Activated naive CD4-positive, alpha-beta T cell treated with anti-CD3 and anti-CD28 coated beads, Interleukin-2, amount 50 U/mL, for 72 hours (primary cell): ENCODE measurements around the gene SLC17A5. TPM values are rescaled to one million over a fixed set of nuclear protein-coding genes. Genes with fewer than 3 reads are reported as not detected.
"Not testable (repeated sequence)": the region's sequence is repeated elsewhere in the genome, so short reads cannot be mapped to it uniquely, and the experiment has no call there.

Experiments used
- ATAC-seq, 2 donors: fragments of 150-1000 bp; cut with Tn5 transposase; 2 replicates each; pipeline ENCODE4 v1.10.0; 2021; ENCODE audit warnings: mild to moderate bottlenecking in 2 of 2, moderate library complexity in 2 of 2
- DNase-seq, 2 donors: peaks; one replicate each; pipeline ENCODE4 v3.0.0; 2021 to 2022; ENCODE audit warnings: low spot score in 2 of 2
- H3K27ac Mint-ChIP-seq, 2 donors: one replicate each; pipeline ENCODE4 v1.8.0; 2022; ENCODE audit warnings: mild to moderate bottlenecking in 2 of 2, mixed read lengths in 2 of 2
- H3K36me3 Mint-ChIP-seq, 2 donors: one replicate each; pipeline ENCODE4 v1.8.0; 2022; ENCODE audit warnings: mixed read lengths in 2 of 2
- H3K9me3 Mint-ChIP-seq, 2 donors: one replicate each; pipeline ENCODE4 v1.8.0; 2022; ENCODE audit warnings: mixed read lengths in 2 of 2
- total RNA-seq, 2 donors: library from RNA; stranded (reverse); gene quantifications; one replicate each; pipeline ENCODE4 v1.2.3, GENCODE V29; 2022

The SLC17A5 gene
- total RNA-seq, 2 donors from 2014 or later, result 5.3 to 7.2 TPM

DNA sequence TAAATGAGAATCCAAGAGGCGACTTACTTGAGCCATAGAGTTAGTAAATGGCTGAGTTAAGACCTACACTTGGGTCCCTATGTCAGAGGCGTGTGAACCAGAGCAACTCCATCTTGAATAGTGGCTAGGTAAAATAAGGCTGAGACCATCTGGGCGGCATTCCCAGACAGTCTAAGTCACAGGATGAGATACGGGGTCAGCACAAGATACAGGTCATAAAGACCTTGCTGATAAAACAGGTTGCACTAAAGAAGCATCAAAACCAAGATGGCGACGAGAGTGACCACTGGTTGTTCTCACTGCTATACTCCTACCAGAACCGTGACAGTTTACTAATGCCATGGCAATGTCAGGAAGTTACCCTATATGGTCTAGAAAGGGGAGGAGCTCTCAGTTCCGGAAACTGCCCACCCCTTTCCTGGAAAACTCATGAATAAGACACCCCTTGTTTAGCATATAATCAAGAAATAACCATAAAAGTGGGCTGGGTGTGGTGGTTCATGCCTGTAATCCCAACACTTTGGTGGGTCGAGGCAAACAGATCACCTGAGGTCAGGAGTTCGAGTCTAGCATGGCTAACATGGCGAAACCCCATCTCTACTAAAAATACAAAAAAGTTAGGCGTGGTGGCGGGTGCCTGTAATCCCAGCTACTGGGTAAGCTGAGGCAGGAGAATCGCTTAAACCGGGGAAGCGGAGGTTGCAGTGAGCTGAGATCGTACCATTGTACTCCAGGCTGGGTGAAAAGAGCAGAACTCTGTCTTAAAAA, 89.0 kb downstream of the SLC17A5 start:
- DNase-seq, result no peak
- ATAC-seq, result no peak
- H3K27ac Mint-ChIP-seq, result peak overlapping the region in 1 of 2 donors; percentile 12
- H3K9me3 Mint-ChIP-seq, result peaks cover 0 to 8% of the 10 kb centered on the region in 2 donors
- no peaks in the 10 kb centered on the region for H3K36me3 Mint-ChIP-seq

DNA sequence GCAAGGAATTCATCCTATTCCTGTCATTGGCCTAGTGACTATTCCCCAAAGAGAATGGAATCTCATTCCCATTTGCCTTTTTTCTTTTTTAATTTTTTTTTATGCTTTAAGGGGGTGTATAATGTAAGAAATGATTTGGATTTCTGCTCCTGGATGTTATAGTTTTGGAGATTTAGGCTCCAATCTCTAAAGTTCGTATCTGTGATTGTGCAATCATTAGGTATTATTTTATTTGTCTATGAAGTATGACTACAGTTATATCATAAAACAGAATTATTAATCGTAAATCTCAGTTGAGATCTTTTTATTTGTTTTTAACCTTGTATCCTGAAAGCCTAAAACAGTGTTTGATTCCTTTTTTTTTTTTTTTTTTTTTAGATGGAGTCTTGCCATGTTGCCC, 91.2 kb downstream of the SLC17A5 start:
- ATAC-seq (no peak), DNase-seq (no peak)
- Mint-ChIP-seq H3K36me3 (no peaks in the 10 kb centered on the region), H3K27ac (no peak overlapping the region), H3K9me3 (peaks cover 0 to 8% of the 10 kb centered on the region in 2 donors)

DNA sequence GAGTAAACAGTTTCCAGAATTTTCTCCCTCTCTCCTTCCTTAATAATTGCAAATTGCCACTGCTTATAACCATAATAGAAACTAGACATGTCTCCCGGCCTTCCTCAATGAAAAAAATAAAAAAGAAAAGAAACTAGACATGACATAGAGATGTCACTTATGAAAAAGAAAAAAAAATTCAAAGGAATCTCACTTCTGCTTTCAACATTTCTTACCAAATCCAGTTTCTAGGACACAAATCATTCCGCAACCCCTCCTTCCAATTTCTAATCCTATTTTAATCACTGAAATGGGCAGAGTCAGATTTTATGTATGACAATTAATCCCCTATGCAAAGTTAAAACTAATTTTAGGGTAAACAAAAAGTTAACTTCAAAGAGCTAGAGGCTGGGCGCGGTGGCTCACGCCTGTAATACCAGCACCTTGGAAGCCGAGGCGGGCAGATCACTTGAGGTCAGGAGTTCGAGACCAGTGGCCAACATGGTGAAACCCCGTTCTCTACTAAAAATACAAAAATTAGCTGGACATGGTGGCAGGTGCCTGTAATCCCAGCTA, 92.9 kb downstream of the SLC17A5 start:
- Mint-ChIP-seq H3K36me3 (no peaks in the 10 kb centered on the region), H3K27ac (peak overlapping the region in 1 of 2 donors; percentile 57), H3K9me3 (peaks cover 0 to 8% of the 10 kb centered on the region in 2 donors)
- ATAC-seq, result no peak
- no peak for DNase-seq

DNA sequence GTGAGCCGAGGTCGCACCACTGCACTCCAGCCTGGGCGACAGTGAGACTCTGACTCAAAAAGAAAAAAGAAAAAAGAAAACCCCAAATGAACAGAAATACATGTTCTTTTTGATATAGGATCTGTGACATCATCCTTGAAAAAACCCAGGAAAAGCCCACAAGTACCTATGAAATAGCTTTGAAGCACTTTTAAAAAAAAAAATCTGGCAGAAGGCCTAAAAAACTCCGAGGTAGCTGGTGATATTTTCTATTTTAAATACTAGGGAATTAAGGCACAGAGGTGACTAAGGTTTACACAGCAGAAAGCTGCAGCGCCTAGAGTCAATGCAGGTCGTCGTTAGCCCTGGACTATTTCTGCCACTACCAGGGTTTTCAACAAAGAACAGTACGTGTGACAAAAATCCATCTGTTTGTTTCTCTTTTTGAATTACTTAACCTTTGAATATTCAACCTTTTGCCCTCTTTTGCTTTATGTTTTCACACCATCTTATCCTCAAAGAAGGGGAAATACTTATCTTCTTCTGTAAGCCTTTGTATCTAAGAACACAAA, 93.5 kb downstream of the SLC17A5 start:
- Mint-ChIP-seq H3K27ac (peak overlapping the region in 1 of 2 donors; percentile 57), H3K36me3 (no peaks in the 10 kb centered on the region), H3K9me3 (peaks cover 0 to 8% of the 10 kb centered on the region in 2 donors)
- ATAC-seq (peak; percentile 70 to 81), DNase-seq (no peak)

DNA sequence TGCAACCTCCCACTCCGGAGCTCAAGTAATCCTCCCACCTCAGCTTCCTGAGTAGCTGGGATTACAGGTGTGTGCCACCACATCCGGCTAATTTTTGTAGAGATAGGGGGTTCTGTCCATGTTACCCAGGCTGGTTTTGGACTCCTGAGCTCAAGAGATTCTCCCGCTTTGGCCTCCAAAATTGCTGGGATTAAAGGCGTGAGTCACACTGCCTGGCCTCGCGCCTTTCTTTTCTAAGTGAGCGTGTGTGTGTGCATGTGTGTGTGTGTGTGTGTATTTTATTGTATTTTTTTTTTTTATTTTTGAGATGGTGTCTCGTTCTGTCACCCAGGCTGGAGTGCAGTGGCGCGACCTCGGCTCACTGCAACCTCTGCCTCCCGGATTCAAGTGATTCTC, 94.4 kb downstream of the SLC17A5 start:
- not testable (repeated sequence) for H3K9me3 Mint-ChIP-seq, ATAC-seq, DNase-seq, H3K27ac Mint-ChIP-seq, H3K36me3 Mint-ChIP-seq

GRCh38 chr6:73558624-73559398, 95.0 kb downstream of the SLC17A5 start:
- H3K36me3 Mint-ChIP-seq, result no peaks in the 10 kb centered on the region
- H3K9me3 Mint-ChIP-seq, result no peaks in the 10 kb centered on the region
- H3K27ac Mint-ChIP-seq, result no peak overlapping the region
- ATAC-seq (no peak), DNase-seq (no peak)

DNA sequence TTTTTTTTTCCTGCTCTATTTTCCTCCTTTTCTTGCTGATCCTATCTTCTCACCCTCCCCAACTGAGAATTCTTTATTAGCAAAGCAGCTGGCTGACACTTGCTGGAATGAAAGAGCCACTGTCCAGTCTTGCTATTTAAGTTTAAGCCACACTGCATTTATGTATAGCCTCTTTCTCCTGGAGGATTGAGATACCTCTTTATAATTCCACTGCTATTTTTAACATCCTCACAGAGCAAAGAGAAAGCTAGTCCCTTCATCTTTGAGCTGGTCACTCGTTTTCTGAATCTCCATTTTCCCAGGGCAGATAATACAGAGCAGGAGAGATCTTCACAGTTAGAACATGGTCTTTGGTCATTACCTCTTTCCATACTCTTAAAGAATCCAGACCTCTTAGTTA, 97.0 kb downstream of the SLC17A5 start:
- Mint-ChIP-seq H3K9me3 (no peaks in the 10 kb centered on the region), H3K36me3 (no peaks in the 10 kb centered on the region), H3K27ac (no peak overlapping the region)
- ATAC-seq, result no peak
- DNase-seq, result no peak

DNA sequence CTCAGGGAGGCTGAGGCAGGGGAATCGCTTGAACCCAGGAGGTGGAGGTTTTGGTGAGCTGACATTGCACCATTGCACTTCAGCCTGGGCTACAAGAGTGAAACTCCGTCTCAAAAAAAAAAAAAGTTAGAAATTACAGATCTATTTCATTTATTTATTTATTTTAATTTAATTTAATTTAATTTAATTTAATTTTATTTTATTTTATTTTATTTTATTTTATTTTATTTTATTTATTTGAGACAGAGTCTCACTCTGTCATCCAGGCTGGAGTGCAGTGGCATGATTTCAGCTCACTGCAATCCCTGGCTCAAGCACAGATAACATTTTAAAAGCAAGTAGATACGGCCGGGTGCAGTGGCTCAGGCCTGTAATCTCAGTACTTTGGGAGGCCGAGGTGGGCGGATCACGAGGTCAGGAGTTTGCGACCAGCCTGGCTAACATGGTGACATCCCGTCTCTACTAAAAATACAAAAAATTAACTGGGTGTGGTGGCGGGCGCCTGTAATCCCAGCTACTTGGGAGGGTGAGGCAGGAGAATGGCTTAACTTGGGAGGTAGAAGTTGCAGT, 98.3 kb downstream of the SLC17A5 start:
- DNase-seq, H3K9me3 Mint-ChIP-seq: not testable (repeated sequence)

GRCh38 chr6:73551115-73551514, 102.7 kb downstream of the SLC17A5 start:
- H3K27ac Mint-ChIP-seq, result peak overlapping the region in 1 of 2 donors; percentile 72
- not testable (repeated sequence) for DNase-seq, H3K36me3 Mint-ChIP-seq, H3K9me3 Mint-ChIP-seq, ATAC-seq

More for the DNA sequence above, 98.3 kb downstream of the SLC17A5 start:
- ATAC-seq, H3K27ac Mint-ChIP-seq, H3K36me3 Mint-ChIP-seq: not testable (repeated sequence)

- no peak for ATAC-seq
- Mint-ChIP-seq H3K36me3 (no peaks in the 10 kb centered on the region), H3K9me3 (no peaks in the 10 kb centered on the region), H3K27ac (no peak overlapping the region)
- no peak for DNase-seq
These were observed 105.0 kb downstream of the SLC17A5 start for GRCh38 chr6:73548458-73549446.

DNA sequence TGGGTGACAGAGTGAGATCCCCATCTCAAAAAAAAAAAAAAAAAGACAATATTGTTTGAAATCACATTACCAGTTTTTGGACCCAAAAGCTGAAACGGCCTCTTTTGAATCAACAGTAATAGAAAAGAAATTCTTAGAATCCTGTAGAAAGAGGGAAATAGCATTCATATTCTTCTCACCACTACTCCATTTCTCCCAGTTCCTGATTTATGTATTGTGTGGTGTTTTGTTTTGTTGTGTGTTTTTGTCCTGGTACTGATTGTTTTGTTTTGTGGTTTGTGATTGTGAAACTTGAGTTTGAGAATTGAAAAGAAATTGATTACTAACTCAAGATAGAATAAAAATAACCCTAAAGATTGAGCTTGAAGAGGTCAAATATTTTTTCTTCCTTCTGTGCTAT, 106.8 kb downstream of the SLC17A5 start:
- Mint-ChIP-seq H3K27ac (no peak overlapping the region), H3K9me3 (no peaks in the 10 kb centered on the region), H3K36me3 (no peaks in the 10 kb centered on the region)
- DNase-seq (no peak), ATAC-seq (no peak)

Other genes with a start within 250 kb of the SLC17A5 start
- 10 to 100 TPM; 22.1 to 34.6 TPM for gene CGAS, start 201.7 kb downstream of the SLC17A5 start, total RNA-seq
- 10 to 100 TPM; 40.9 to 66.3 TPM for gene MTO1, start 192.3 kb downstream of the SLC17A5 start, total RNA-seq
- over 10,000 TPM; 10,985 to 16,838 TPM for gene EEF1A1, start 133.0 kb downstream of the SLC17A5 start, total RNA-seq
- 10 to 100 TPM; 15.4 to 30.3 TPM for gene CD109, start 42.2 kb upstream of the SLC17A5 start, total RNA-seq